Peyer's patch (tissue), 4 donors: Measurements from ENCODE around the gene RITA1. TPM values are rescaled to one million over a fixed set of nuclear protein-coding genes. Genes with fewer than 3 reads are reported as not detected.

Source experiments
- DNase-seq, 3 donors: peaks; one replicate each; pipeline ENCODE4 v3.0.0-alpha.2; 2017 to 2019
- H3K27ac ChIP-seq, 4 donors: fragments of 200-600 bp; sonication (generic); one replicate each; pipeline ENCODE4 v1.5.1; 2016 to 2019
- H3K27me3 ChIP-seq, 2 donors: fragments of 200-600 bp; sonication (generic); one replicate each; pipeline ENCODE4 v1.5.1; 2019
- H3K36me3 ChIP-seq, 3 donors: fragments of 200-600 bp; sonication (generic); one replicate each; pipeline ENCODE4 v1.5.1; 2016 to 2019
- H3K4me1 ChIP-seq, 4 donors: fragments of 200-600 bp; sonication (generic); one replicate each; pipeline ENCODE4 v1.5.1; 2016 to 2019
- H3K4me3 ChIP-seq, 4 donors: fragments of 200-600 bp; sonication (generic); 1 replicate in 3 of 4; 2 replicates in 1 of 4; pipeline ENCODE4 v1.5.1; 2016 to 2019; ENCODE audit warnings: mild to moderate bottlenecking in 1 of 4
- H3K9me3 ChIP-seq, 4 donors: fragments of 200-600 bp; sonication (generic); one replicate each; pipeline ENCODE4 v1.5.1; 2016 to 2019; ENCODE audit warnings: mild to moderate bottlenecking in 1 of 4
- CTCF ChIP-seq, 6 experiments: fragments of 450-650 bp in 4 of 6; fragments of 200-600 bp in 2 of 6; sonication (generic) in 1 of 6; IDR thresholded peaks; one replicate each; pipeline ENCODE4 v1.5.1; 2017 to 2019; ENCODE audit warnings: antibody characterized with exemption in 6 of 6, mild to moderate bottlenecking in 3 of 6, moderate library complexity in 1 of 6
- POLR2A ChIP-seq, 2 donors: fragments of 450-650 bp; IDR thresholded peaks; one replicate each; pipeline ENCODE4 v1.5.1; 2017; ENCODE audit warnings: antibody characterized with exemption in 2 of 2, mild to moderate bottlenecking in 2 of 2, moderate library complexity in 2 of 2
- total RNA-seq, 4 donors: library from RNA; depleted of rRNA; stranded (reverse); fragments of >200 nt; gene quantifications; one replicate each; pipeline ENCODE4 v1.1.0, GENCODE V29; 2016

Gene RITA1
- total RNA-seq, 4 donors from 2014 or later = 5.0 to 36.6 (median 33.4) TPM

GRCh38 chr12:113231235-113232088, 45.9 kb downstream of the RITA1 start:
- DNase-seq = peak in 2 of 3 donors; percentile 27 to 44
- H3K4me1 ChIP-seq = peaks cover 0 to 62% (median 22%) of the 10 kb centered on the region in 4 donors
- no peaks in the 10 kb centered on the region for H3K9me3 ChIP-seq
- peaks cover 0 to 73% (median 0%) of the 10 kb centered on the region in 3 donors for H3K36me3 ChIP-seq
- TF ChIP-seq CTCF (IDR thresholded peaks at IDR 0.05) (no peak), POLR2A (IDR thresholded peaks at IDR 0.05) (no peak)
- H3K27ac ChIP-seq = peak overlapping the region in 2 of 4 donors; percentile 3 to 35
- no peaks in the 10 kb centered on the region for H3K27me3 ChIP-seq
- H3K4me3 ChIP-seq = no peak overlapping the region

- H3K9me3 ChIP-seq = no peaks in the 10 kb centered on the region
- peaks cover 0 to 65% (median 0%) of the 10 kb centered on the region in 3 donors for H3K36me3 ChIP-seq
- peak in 1 of 3 donors; percentile 41 for DNase-seq
- TF ChIP-seq CTCF (IDR thresholded peaks at IDR 0.05) = no peak
- no peak for TF ChIP-seq POLR2A (IDR thresholded peaks at IDR 0.05)
- H3K4me3 ChIP-seq = no peak overlapping the region
- H3K4me1 ChIP-seq = peaks cover 0 to 70% (median 25%) of the 10 kb centered on the region in 4 donors
- no peaks in the 10 kb centered on the region for H3K27me3 ChIP-seq
- H3K27ac ChIP-seq = peak overlapping the region; percentile 18 to 64 (median 38)
Observed at GRCh38 chr12:113232089-113232839, 46.7 kb downstream of the RITA1 start.

GRCh38 chr12:113232840-113233585, 47.5 kb downstream of the RITA1 start:
- H3K27me3 ChIP-seq = no peaks in the 10 kb centered on the region
- DNase-seq = peak in 2 of 3 donors; percentile 80 to 83
- no peaks in the 10 kb centered on the region for H3K9me3 ChIP-seq
- H3K27ac ChIP-seq = peak overlapping the region; percentile 18 to 64 (median 38)
- H3K4me1 ChIP-seq = peaks cover 0 to 71% (median 25%) of the 10 kb centered on the region in 4 donors
- TF ChIP-seq POLR2A (IDR thresholded peaks at IDR 0.05) (no peak), CTCF (IDR thresholded peaks at IDR 0.05) (peak in 3 of 6 experiments; percentile 19 to 35 (median 24))
- H3K36me3 ChIP-seq = peaks cover 0 to 57% (median 0%) of the 10 kb centered on the region in 3 donors
- peak overlapping the region in 1 of 4 donors; percentile 18 for H3K4me3 ChIP-seq

GRCh38 chr12:113233967-113234366, 48.4 kb downstream of the RITA1 start:
- H3K36me3 ChIP-seq = peaks cover 0 to 48% (median 0%) of the 10 kb centered on the region in 3 donors
- no peak overlapping the region for H3K27ac ChIP-seq
- no peaks in the 10 kb centered on the region for H3K9me3 ChIP-seq
- TF ChIP-seq CTCF (IDR thresholded peaks at IDR 0.05) (no peak), POLR2A (IDR thresholded peaks at IDR 0.05) (no peak)
- no peaks in the 10 kb centered on the region for H3K27me3 ChIP-seq
- H3K4me3 ChIP-seq = no peak overlapping the region
- peak in 1 of 3 donors; percentile 7 for DNase-seq
- peaks cover 0 to 71% (median 23%) of the 10 kb centered on the region in 4 donors for H3K4me1 ChIP-seq

DNA sequence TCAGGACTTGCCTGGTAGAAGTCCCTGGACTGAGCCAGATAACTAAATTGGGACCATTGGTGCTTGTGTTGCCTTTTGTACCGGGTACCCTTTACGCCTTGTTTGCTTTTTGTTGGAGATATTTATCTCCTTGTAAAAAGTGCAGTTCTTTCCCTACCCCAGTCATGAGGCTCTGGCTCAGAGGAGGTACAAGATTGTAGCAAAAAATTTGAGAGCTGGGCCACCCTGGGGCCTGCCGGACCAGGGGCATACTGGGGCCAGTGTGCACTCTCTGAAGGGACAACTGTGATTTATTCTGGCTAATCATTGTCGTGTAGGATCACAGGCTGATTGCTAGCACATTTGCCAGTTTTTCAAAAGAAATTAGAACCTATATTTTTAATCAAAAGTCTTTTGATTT, 49.0 kb downstream of the RITA1 start:
- TF ChIP-seq POLR2A (IDR thresholded peaks at IDR 0.05) = no peak
- no peak for TF ChIP-seq CTCF (IDR thresholded peaks at IDR 0.05)
- Histone ChIP-seq H3K27ac (no peak overlapping the region), H3K36me3 (peaks cover 0 to 43% (median 0%) of the 10 kb centered on the region in 3 donors), H3K27me3 (no peaks in the 10 kb centered on the region), H3K9me3 (no peaks in the 10 kb centered on the region), H3K4me3 (no peak overlapping the region), H3K4me1 (peaks cover 2 to 71% (median 20%) of the 10 kb centered on the region in 4 donors)
- DNase-seq = peak in 1 of 3 donors; percentile 9
